Measurements from ENCODE around the gene APOE.

Gene APOE

DNA sequence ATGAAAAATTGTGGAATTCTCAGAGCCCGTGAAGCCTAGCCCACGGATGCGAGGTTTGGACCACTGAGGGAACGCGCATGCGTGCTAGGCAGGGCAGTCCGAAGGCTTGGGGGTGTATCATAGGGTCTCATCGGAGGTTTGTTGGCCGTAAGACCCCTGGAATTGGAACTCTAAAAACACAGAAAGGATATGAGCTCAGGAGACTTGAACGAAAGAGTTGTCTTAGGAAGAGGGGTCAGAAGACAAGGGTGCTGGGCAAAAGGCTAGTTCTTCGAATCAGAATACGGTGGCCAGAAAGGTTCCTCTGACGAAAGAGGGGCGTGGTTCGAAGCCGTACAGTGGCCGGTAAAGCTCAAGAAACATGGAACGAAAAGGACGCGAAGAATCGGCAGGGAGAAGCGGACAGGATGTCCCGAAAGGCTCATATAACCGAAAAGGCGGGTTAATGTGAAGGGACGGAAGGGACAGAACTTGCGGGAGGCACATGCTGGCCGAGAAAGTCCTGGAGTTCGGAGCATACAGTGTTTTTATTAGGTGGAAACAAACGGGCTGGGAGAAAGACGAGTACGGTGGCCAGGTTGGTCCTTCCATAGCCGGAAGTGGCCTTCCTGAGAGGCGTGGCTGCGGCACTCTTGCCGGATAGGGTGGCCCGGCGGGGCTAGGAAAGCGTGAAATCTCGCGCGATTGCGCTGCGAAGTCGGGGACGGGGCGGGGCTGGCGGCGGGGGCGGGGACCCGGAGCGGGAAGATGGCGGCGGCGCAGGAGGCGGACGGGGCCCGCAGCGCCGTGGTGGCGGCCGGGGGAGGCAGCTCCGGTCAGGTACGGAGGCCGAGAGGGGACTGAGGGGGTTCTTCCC is 49.3 kb downstream of the APOE start, which contains the start of gene CLPTM1:
CLPTM1 (plus strand) TSS at position 732 of the 856 bp plus-strand sequence; CDS start at position 748, 16 bp downstream.
- peak; percentile 97 for DNase-seq (ENCODE audit: low spot score)

DNA sequence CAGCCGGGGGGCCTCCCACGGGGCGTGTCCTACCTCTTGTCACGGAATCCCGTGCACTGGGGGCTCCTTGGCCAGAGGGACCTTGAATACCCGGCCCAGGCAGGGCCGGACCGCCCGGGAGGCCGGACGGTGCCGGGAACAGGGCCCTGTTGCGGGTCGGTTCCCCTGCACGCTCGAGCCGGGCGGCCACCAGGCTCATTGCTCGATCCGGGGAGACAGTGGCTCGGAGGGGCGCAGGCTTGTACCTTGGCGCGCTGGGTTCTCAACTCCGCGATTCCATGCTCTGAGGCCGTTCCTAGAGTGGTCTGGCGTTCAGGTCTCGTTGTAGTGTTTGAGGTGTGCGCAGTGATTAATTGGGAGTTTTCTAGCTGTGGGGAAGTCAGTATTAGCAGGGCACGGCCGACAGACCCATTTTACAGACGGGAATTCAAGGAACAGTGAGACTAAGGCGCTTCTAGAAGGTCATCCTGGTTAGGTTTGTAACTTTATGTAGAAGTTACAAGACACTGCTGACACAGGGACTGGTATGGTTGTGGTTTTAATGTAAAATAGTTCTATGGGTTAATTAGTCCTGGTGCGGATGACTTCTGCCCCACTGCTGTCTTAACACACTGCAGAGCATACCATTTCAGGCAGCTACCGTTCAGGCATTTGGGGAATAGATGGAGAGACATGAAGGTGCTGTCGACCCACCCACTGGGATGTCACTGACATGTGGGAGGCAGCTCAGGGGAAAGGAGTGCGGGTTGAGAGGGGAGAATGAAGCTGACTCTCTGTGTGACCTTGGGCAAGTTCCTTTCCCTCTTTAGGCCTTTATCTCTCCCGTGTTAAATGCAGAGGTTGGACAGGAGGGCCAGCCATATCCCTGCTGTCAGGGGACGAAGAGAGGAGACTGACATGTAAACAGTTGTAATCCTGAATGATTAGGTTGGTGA is 50.2 kb downstream of the APOE start:
- peak; percentile 1 for DNase-seq (ENCODE audit: low spot score)

DNA sequence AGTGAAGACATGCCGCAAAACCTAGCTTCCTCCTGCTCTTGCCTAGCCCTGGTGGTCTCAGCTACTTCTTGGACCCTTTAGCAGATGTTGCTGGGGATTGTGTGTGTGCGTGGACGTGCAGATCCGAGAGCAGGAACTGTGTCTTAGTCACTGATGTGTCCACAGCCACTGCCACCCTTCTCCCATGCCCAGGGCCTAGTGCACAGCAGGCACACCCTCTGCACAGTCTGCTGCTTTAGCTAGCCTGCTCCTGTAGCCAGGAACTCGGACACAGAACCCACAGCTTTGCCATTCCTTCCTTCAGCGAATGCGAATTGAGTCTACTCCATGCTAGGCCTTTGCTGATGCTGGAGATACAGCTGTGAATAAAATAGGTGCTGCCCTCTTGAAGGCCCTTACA is 51.9 kb downstream of the APOE start:
- DNase-seq (ENCODE audit: low spot score), result no peak

DNA sequence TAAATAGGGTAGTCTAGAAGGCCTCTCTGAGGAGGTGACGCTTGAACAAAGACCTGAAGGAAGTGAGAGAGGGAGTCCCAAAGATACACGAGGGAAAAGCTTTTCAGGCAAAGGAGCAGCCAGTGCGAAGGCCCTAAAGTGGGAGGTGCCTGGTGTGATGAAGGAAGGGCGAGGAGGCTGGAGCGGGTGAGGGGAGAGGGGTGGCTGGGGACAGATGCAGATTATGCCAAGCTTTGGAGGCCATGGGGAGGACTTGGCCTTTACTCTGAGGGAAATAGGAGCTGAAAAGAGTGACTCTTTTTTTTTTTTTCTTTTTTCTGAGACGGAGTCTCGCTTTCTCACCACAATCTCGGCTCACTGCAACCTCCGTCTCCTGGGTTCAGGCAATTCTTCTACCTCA is 52.5 kb downstream of the APOE start:
- no peak for DNase-seq (ENCODE audit: low spot score)

All from CD4-positive, alpha-beta T cell treated with Interleukin-15 for 4 hours (primary cell).